GM18519 (cell line): ENCODE data around the gene MAP2K3.

Experiments
- ATAC-seq: cut with Tn5 transposase; IDR thresholded peaks from one replicate; pipeline ENCODE4 v1.9.1; 2021; ENCODE audit warnings: mild to moderate bottlenecking, moderate library complexity; ENCODE audit not compliant: unreplicated experiment, low FRiP score

MAP2K3 gene

GRCh38 chr17:21362331-21362931, 77.9 kb downstream of the MAP2K3 start:
- ATAC-seq: no peak

GRCh38 chr17:21363776-21364642, 79.5 kb downstream of the MAP2K3 start:
- no peak for ATAC-seq
